GM19099 (cell line): ENCODE data around the gene ZNF653.
A peak's percentile ranks its signal among the peaks of the same experiment; 100 is the strongest.

Source experiments
- POLR2A ChIP-seq: IDR thresholded peaks from 3 replicates; pipeline ENCODE4 v1.6.1; 2011; ENCODE audit warnings: low read depth; ENCODE audit not compliant: insufficient read length; ENCODE audit errors: extremely low read depth

ZNF653 gene

GRCh38 chr19:11435057-11435832 is 70.4 kb downstream of the ZNF653 start, which contains the start of the genes ODAD3 and PRKCSH:
Gene ODAD3 (minus strand): TSS chr19:11435121. CDS start chr19:11435016, 105 bp downstream.
Gene PRKCSH (plus strand): TSS chr19:11435635. CDS start chr19:11436118, 483 bp downstream.
- peak; percentile 84 for TF ChIP-seq POLR2A

DNA sequence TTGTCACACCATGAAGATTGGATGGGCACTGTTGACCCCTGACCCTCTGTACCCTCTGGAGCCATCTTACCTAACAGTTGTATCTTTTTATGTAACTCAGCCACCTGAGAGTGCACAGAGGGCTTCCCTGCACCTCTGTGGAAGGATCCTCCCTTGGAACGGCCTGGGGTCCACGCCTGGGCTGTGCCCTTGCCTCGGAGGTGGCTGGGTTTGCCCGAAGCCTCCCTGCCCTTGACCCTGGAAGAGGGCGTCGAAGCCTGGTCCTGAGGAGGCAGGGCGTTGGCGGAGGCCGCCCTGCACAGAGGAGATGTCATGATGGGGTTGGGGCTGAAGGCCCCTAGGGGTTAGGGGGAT is 71.0 kb downstream of the ZNF653 start:
- TF ChIP-seq POLR2A = no peak
